Endothelial cell of umbilical vein (primary cell): ENCODE data around the gene MOGAT3.

Experiments used
- EZH2 ChIP-seq: IDR thresholded peaks from 2 replicates; pipeline ENCODE4 v1.6.1; 2012; ENCODE audit warnings: borderline replicate concordance, low read depth, mild to moderate bottlenecking, moderate library complexity, low read length, inconsistent platforms; ENCODE audit not compliant: severe bottlenecking
- JUN ChIP-seq: IDR thresholded peaks from 2 replicates; pipeline ENCODE4 v1.6.1; 2011; ENCODE audit warnings: borderline replicate concordance, low read depth; ENCODE audit not compliant: insufficient read length, insufficient read depth
- POLR2AphosphoS5 ChIP-seq: IDR thresholded peaks from 2 replicates; pipeline ENCODE4 v1.6.1; 2012; ENCODE audit warnings: low read depth, mild to moderate bottlenecking, control low read depth, low read length, moderate library complexity; ENCODE audit not compliant: insufficient read depth
- TF ChIP-seq, protein P1 (sequence below), 2 donors: IDR thresholded peaks; 1 replicate in 1 of 2; 2 replicates in 1 of 2; pipeline ENCODE4 v1.5.1; 2011; ENCODE audit warnings: low read length in 2 of 2, mild to moderate bottlenecking in 2 of 2, moderate library complexity in 2 of 2, control low read depth in 1 of 2, inconsistent platforms in 1 of 2, low read depth in 1 of 2; ENCODE audit not compliant: insufficient read depth in 1 of 2; ENCODE audit errors: extremely low read depth in 1 of 2

DNA sequence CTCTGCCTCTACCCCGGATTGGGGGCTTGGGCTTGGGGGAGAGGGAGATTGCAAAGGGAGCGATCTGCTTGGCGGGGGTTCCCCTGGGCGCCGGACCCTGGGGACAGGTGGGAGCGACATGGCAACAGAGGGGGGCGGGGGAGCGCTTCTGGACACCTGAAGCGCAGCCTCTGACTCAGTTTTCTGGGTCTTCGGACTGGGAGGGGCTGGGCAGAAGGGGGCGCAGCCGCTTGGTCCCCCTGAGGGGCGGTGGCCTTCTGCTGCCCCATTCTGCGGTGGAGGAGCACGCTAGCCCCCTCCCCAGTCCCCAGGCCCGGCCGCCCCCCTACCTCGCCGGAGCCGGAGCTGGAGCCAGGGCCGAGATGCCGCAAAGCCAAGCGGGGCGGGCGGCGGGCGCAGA, 21.1 kb downstream of the MOGAT3 start:
- TF ChIP-seq POLR2AphosphoS5 (no peak), EZH2 (no peak), JUN (no peak)
- TF ChIP-seq, protein P1, sequence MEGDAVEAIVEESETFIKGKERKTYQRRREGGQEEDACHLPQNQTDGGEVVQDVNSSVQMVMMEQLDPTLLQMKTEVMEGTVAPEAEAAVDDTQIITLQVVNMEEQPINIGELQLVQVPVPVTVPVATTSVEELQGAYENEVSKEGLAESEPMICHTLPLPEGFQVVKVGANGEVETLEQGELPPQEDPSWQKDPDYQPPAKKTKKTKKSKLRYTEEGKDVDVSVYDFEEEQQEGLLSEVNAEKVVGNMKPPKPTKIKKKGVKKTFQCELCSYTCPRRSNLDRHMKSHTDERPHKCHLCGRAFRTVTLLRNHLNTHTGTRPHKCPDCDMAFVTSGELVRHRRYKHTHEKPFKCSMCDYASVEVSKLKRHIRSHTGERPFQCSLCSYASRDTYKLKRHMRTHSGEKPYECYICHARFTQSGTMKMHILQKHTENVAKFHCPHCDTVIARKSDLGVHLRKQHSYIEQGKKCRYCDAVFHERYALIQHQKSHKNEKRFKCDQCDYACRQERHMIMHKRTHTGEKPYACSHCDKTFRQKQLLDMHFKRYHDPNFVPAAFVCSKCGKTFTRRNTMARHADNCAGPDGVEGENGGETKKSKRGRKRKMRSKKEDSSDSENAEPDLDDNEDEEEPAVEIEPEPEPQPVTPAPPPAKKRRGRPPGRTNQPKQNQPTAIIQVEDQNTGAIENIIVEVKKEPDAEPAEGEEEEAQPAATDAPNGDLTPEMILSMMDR (IDR thresholded peaks at IDR 0.05; ENCODE audit: extremely low read depth in 1 of 2, insufficient read depth in 1 of 2, low read depth in 1 of 2, low read length in 2 of 2): no peak
